ENCODE measurements around the gene FADD. TPM values are rescaled to one million over a fixed set of nuclear protein-coding genes. Genes with fewer than 3 reads are reported as not detected.

Gene FADD
- total RNA-seq, 1 donor from 2014 or later: 40.8 TPM

GRCh38 chr11:70206226-70206981 lies 3.3 kb downstream of the FADD start:
- TF ChIP-seq, protein P1, sequence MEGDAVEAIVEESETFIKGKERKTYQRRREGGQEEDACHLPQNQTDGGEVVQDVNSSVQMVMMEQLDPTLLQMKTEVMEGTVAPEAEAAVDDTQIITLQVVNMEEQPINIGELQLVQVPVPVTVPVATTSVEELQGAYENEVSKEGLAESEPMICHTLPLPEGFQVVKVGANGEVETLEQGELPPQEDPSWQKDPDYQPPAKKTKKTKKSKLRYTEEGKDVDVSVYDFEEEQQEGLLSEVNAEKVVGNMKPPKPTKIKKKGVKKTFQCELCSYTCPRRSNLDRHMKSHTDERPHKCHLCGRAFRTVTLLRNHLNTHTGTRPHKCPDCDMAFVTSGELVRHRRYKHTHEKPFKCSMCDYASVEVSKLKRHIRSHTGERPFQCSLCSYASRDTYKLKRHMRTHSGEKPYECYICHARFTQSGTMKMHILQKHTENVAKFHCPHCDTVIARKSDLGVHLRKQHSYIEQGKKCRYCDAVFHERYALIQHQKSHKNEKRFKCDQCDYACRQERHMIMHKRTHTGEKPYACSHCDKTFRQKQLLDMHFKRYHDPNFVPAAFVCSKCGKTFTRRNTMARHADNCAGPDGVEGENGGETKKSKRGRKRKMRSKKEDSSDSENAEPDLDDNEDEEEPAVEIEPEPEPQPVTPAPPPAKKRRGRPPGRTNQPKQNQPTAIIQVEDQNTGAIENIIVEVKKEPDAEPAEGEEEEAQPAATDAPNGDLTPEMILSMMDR (IDR thresholded peaks at IDR 0.05; ENCODE audit: insufficient read depth, low read depth, low read length): no peak
- no peak for TF ChIP-seq EZH2 (IDR thresholded peaks at IDR 0.05; ENCODE audit: insufficient read depth, low read length)
- Mint-ChIP-seq H3K9me3 (ENCODE audit: unreplicated experiment) (no peaks in the 10 kb centered on the region), H3K4me3 (ENCODE audit: unreplicated experiment) (no peak overlapping the region)

GRCh38 chr11:70206982-70207376 lies 3.9 kb downstream of the FADD start:
- Mint-ChIP-seq H3K27ac (ENCODE audit: unreplicated experiment) (no peak overlapping the region), H3K4me1 (ENCODE audit: low read depth, unreplicated experiment) (peaks cover 36% of the 10 kb centered on the region), H3K4me3 (ENCODE audit: unreplicated experiment) (no peak overlapping the region), H3K36me3 (ENCODE audit: low read depth, unreplicated experiment) (peaks cover 15% of the 10 kb centered on the region), H3K9me3 (ENCODE audit: unreplicated experiment) (no peaks in the 10 kb centered on the region), H3K27me3 (ENCODE audit: low read depth, unreplicated experiment) (no peaks in the 10 kb centered on the region)
- Histone ChIP-seq H4K20me1 (ENCODE audit: insufficient read depth, low read length) (peaks cover 60% of the 10 kb centered on the region), H3K4me2 (ENCODE audit: low read length) (no peak overlapping the region), H3K27me3 (ENCODE audit: insufficient read depth, low read length) (no peaks in the 10 kb centered on the region), H3K27ac (ENCODE audit: low read depth, low read length) (no peak overlapping the region), H3K36me3 (ENCODE audit: insufficient read depth, low read length) (peaks cover 18% of the 10 kb centered on the region), H3K79me2 (ENCODE audit: insufficient read depth, low read length) (peaks cover 50% of the 10 kb centered on the region), H3K4me1 (ENCODE audit: insufficient read depth, low read length) (peaks cover 31% of the 10 kb centered on the region), H3K9me3 (ENCODE audit: insufficient read depth, low read depth, low read length) (no peaks in the 10 kb centered on the region), H2AFZ (ENCODE audit: low read depth, low read length) (no peak overlapping the region), H3K4me3 (ENCODE audit: insufficient read depth, low read depth, low read length) (no peak overlapping the region), H3K9ac (ENCODE audit: low read length) (no peak overlapping the region)
- DNase-seq (ENCODE audit: low read depth) (no peak), FAIRE-seq (no peak)
- TF ChIP-seq, protein P1 (IDR thresholded peaks at IDR 0.05; ENCODE audit: insufficient read depth, low read depth, low read length): no peak
- no peak for TF ChIP-seq EZH2 (IDR thresholded peaks at IDR 0.05; ENCODE audit: insufficient read depth, low read length)

More at GRCh38 chr11:70206226-70206981, 3.3 kb downstream of the FADD start:
- Histone ChIP-seq H3K27ac (ENCODE audit: low read depth, low read length) (no peak overlapping the region), H3K4me3 (ENCODE audit: insufficient read depth, low read depth, low read length) (no peak overlapping the region), H3K9me3 (ENCODE audit: insufficient read depth, low read depth, low read length) (no peaks in the 10 kb centered on the region), H3K36me3 (ENCODE audit: insufficient read depth, low read length) (peaks cover 18% of the 10 kb centered on the region), H3K27me3 (ENCODE audit: insufficient read depth, low read length) (no peaks in the 10 kb centered on the region), H3K4me2 (ENCODE audit: low read length) (no peak overlapping the region), H3K4me1 (ENCODE audit: insufficient read depth, low read length) (peaks cover 31% of the 10 kb centered on the region), H4K20me1 (ENCODE audit: insufficient read depth, low read length) (peaks cover 60% of the 10 kb centered on the region), H3K9ac (ENCODE audit: low read length) (no peak overlapping the region), H2AFZ (ENCODE audit: low read depth, low read length) (no peak overlapping the region), H3K79me2 (ENCODE audit: insufficient read depth, low read length) (peaks cover 50% of the 10 kb centered on the region)
- FAIRE-seq (no peak), DNase-seq (ENCODE audit: low read depth) (no peak)
- Mint-ChIP-seq H3K4me1 (ENCODE audit: low read depth, unreplicated experiment) (peaks cover 36% of the 10 kb centered on the region), H3K36me3 (ENCODE audit: low read depth, unreplicated experiment) (peaks cover 15% of the 10 kb centered on the region), H3K27me3 (ENCODE audit: low read depth, unreplicated experiment) (no peaks in the 10 kb centered on the region), H3K27ac (ENCODE audit: unreplicated experiment) (no peak overlapping the region)

GRCh38 chr11:70207531-70208131 lies 4.5 kb downstream of the FADD start:
- Histone ChIP-seq H2AFZ (ENCODE audit: low read depth, low read length) (no peak overlapping the region), H3K9ac (ENCODE audit: low read length) (no peak overlapping the region), H3K79me2 (ENCODE audit: insufficient read depth, low read length) (peaks cover 50% of the 10 kb centered on the region), H3K4me1 (ENCODE audit: insufficient read depth, low read length) (peaks cover 28% of the 10 kb centered on the region), H3K27me3 (ENCODE audit: insufficient read depth, low read length) (no peaks in the 10 kb centered on the region), H3K9me3 (ENCODE audit: insufficient read depth, low read depth, low read length) (no peaks in the 10 kb centered on the region), H3K4me2 (ENCODE audit: low read length) (no peak overlapping the region), H3K36me3 (ENCODE audit: insufficient read depth, low read length) (peaks cover 18% of the 10 kb centered on the region), H3K27ac (ENCODE audit: low read depth, low read length) (no peak overlapping the region), H3K4me3 (ENCODE audit: insufficient read depth, low read depth, low read length) (no peak overlapping the region), H4K20me1 (ENCODE audit: insufficient read depth, low read length) (peaks cover 60% of the 10 kb centered on the region)
- H3K4me3 Mint-ChIP-seq (ENCODE audit: unreplicated experiment): no peak overlapping the region
- no peaks in the 10 kb centered on the region for H3K27me3 Mint-ChIP-seq (ENCODE audit: low read depth, unreplicated experiment)
- no peak overlapping the region for H3K27ac Mint-ChIP-seq (ENCODE audit: unreplicated experiment)
- no peak for TF ChIP-seq EZH2 (IDR thresholded peaks at IDR 0.05; ENCODE audit: insufficient read depth, low read length)
- TF ChIP-seq, protein P1 (IDR thresholded peaks at IDR 0.05; ENCODE audit: insufficient read depth, low read depth, low read length): no peak
- H3K4me1 Mint-ChIP-seq (ENCODE audit: low read depth, unreplicated experiment): peaks cover 34% of the 10 kb centered on the region
- H3K36me3 Mint-ChIP-seq (ENCODE audit: low read depth, unreplicated experiment): peaks cover 15% of the 10 kb centered on the region
- no peaks in the 10 kb centered on the region for H3K9me3 Mint-ChIP-seq (ENCODE audit: unreplicated experiment)
- DNase-seq (ENCODE audit: low read depth) (no peak), FAIRE-seq (no peak)

Measured in astrocyte (in vitro differentiated cells and primary cell).